NCI-H1436 (cell line): ENCODE results near the gene GAK.
"Not testable (repeated sequence)": the region's sequence is repeated elsewhere in the genome, so short reads cannot be mapped to it uniquely, and the experiment has no call there.

Source experiments
- DNase-seq: peaks from one replicate; lab custom pipeline; 2025; lab: John Stamatoyannopoulos, UW

GAK gene

GRCh38 chr4:813900-814299 lies 118.2 kb downstream of the GAK start:
- no peak for DNase-seq

DNA sequence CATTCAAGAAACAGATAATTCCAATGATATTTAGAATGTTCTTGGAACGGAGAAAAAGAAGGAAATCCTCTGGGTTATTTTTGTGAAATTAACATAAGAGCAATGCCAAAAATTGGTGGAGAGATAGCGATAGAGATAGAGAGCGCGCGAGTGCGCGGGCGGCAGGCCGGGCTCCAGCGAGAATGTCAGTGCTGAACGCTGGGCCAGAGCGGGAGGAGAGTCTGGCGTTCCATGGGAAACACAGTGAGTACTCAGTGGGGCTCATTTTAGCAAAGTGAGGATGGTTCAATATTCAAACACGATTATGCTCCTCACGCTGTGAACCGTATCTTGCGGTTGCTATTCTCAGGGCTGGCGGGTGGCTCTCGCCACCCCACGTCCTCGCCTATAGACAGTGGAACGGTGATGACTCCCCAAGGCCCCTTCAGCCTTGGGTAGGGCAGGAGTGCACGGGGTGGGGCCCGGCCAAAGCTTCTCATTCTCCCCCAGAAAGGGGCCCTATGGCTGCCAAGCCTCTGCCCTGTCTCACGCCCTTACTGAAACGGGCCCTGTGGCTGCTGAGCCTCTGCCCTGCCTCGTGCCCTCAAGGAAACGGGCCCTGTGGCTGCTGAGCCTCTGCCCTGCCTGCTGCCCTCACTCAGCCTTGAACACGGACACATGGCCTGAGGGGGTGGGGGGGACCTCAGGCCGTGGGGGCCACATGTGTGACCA lies 123.1 kb downstream of the GAK start:
- DNase-seq: no peak

DNA sequence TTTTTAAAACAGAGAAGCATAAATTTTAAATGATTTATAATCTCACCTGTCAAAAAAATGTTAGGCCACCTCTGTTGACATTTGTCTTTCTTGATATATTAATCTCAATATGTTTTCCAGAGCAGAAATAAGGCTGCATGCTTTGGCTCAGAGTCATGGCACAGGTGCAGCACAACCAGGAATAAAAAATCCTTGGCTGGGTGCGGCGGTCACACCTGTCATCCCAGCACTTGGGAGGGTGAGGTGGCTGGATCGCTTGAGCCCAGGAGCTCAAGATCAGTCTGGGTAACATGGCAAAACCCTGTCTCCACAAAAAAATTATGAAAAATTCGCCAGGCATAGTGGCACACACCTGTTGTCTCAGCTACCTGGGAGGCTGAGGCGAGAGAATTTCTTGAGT lies 124.3 kb downstream of the GAK start:
- DNase-seq: no peak

DNA sequence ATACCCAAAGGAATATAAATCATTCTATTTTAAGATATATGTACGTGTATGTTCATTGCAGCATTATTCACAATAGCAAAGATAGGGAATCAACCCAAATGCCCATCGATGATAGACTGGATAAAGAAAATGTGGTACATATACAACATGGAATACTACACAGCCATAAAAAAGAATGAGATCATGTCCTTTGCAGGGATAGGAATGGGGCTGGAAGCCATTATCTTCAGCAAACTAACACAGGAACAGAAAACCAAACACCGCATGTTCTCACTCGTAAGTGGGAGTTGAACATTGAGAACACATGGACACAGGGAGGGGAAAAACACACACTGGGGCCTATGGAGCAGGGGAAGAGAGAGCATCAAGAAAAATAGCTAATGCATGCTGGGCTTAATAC lies 125.1 kb downstream of the GAK start:
- not testable (repeated sequence) for DNase-seq

- DNase-seq: no peak
Measured at GRCh38 chr4:804804-805203, 127.3 kb downstream of the GAK start.

DNA sequence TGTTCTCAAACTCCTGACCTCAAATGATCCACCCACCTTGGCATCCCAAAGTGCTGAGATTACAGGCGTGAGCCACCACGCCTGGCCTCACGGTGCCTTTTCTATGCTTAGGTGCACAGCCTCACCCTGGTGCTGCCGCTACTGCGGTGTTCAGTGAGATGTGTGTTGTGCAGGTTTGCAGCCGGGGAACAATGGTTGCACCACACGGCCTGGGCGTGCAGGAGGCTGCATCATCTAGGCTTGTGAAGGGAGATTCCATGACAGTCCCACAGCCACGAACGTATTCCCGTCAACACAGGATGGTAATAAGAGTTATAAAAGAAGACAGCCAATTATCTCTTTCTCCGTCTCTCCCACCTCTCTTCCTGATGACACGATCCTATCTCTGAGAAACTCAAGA lies 128.2 kb downstream of the GAK start:
- no peak for DNase-seq

DNA sequence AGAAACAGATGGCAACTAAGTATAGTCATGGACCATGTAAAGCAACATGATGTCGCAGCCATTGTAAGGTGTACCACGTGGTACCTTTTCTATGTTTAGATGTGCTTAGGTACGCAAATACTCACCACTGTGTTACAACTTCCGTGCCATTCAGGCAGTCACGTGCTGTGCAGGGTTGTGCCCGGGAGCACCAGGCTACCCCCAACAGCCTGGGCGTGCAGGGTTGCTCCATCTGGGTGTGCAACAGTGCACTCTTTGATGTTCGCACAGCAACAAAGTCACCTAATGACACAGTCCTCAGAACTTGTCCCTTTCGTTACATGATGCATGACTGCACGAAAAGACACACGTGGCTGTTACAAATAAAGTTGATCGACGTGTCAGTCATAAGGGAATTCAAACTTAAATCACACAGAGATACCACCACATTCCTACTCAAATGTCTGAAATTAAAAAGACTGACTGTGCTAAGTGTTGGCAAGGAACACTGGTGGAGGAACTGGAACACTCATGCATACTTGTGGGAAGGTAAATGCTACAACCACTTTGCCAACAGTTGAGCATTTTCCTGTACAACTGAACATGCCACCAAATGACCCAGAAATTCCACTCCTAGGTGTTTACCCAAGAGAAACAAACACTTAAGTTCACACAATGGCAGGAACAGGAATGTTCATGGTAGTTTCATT lies 130.5 kb downstream of the GAK start:
- no peak for DNase-seq
